Small intestine (tissue), 7 donors: ENCODE results near the gene CKMT1B. TPM values are rescaled to one million over a fixed set of nuclear protein-coding genes. Genes with fewer than 3 reads are reported as not detected.
A peak's percentile ranks its signal among the peaks of the same experiment; 100 is the strongest.
"Not testable (repeated sequence)": the region's sequence is repeated elsewhere in the genome, so short reads cannot be mapped to it uniquely, and the experiment has no call there.

ENCODE experiments used
- DNase-seq, 2 donors: peaks; one replicate each; pipeline versions ENCODE4 v3.0.0 to v3.0.0-alpha.2; 2013
- FAIRE-seq: peaks from 2 replicates; lab custom pipeline; 2012; peaks lifted over from hg19 to GRCh38; lab: Jason Lieb, UNC
- H3K27ac ChIP-seq, 3 donors: one replicate each; pipeline ENCODE4 v1.5.1; 2013; ENCODE audit warnings: low read length in 2 of 3, mild to moderate bottlenecking in 2 of 3, control low read depth in 1 of 3, inconsistent platforms in 1 of 3, low read depth in 1 of 3, moderate library complexity in 1 of 3
- H3K27me3 ChIP-seq, 3 donors: one replicate each; pipeline ENCODE4 v1.6.1; 2013; ENCODE audit warnings: low read length in 3 of 3, inconsistent platforms in 1 of 3; ENCODE audit not compliant: control insufficient read depth in 3 of 3, insufficient read depth in 3 of 3
- H3K36me3 ChIP-seq, 3 donors: one replicate each; pipeline ENCODE4 v1.6.1; 2013; ENCODE audit warnings: low read length in 3 of 3, inconsistent platforms in 1 of 3, low read depth in 1 of 3, mild to moderate bottlenecking in 1 of 3, moderate library complexity in 1 of 3; ENCODE audit not compliant: control insufficient read depth in 3 of 3, insufficient read depth in 2 of 3
- H3K4me1 ChIP-seq, 3 donors: one replicate each; pipeline ENCODE4 v1.6.1; 2013; ENCODE audit warnings: low read length in 2 of 3, inconsistent platforms in 1 of 3, low read depth in 1 of 3, mild to moderate bottlenecking in 1 of 3, moderate library complexity in 1 of 3; ENCODE audit not compliant: control insufficient read depth in 3 of 3, insufficient read depth in 2 of 3
- H3K4me3 ChIP-seq, 3 donors: one replicate each; pipeline ENCODE4 v1.5.1; 2013; ENCODE audit warnings: low read length in 3 of 3, control low read depth in 1 of 3, inconsistent platforms in 1 of 3, low read depth in 1 of 3, mild to moderate bottlenecking in 1 of 3, moderate library complexity in 1 of 3
- H3K9me3 ChIP-seq, 2 donors: one replicate each; pipeline ENCODE4 v1.6.1; 2013; ENCODE audit warnings: low read depth in 1 of 2, low read length in 1 of 2; ENCODE audit not compliant: control insufficient read depth in 2 of 2, insufficient read depth in 1 of 2
- WGBS, 3 donors: extraction: QIAGEN DNeasy Blood & Tissue Kit; methylation state at CpG; one replicate each; pipeline ENCODE4 v1.1.7; 2013; 5-methylcytosine and 5-hydroxymethylcytosine counted together
- polyA plus RNA-seq, 4 donors: library from polyadenylated mRNA; stranded (reverse) in 3 of 4; unstranded in 1 of 4; fragments of 200-250 nt in 3 of 4; fragments of 120-200 nt in 1 of 4; gene quantifications; one replicate each; pipeline versions ENCODE4 v1.2.1 to v1.2.3, GENCODE V29; 2013
- donor health status: healthy with polysubstance abuse.
- donor health status: control.
- donor health status: control.
- donor health status: Bipolar disorder and iron deficiency.
- donor health status: healthy.

CKMT1B gene
- polyA plus RNA-seq, 4 donors: 12.7 to 162 (median 108) TPM

- H3K27ac ChIP-seq, FAIRE-seq, H3K4me1 ChIP-seq, H3K27me3 ChIP-seq, H3K9me3 ChIP-seq, DNase-seq, H3K4me3 ChIP-seq: not testable (repeated sequence)
- 80 to 88% (median 88%) methylated on average over 1 to 2 of the region's 3 CpGs for WGBS, 3 donors
- H3K36me3 ChIP-seq: peaks cover 0 to 13% (median 6%) of the 10 kb centered on the region in 3 donors
These were observed 31.1 kb upstream of the CKMT1B start for GRCh38 chr15:43562753-43563152.

GRCh38 chr15:43563793-43564192 lies 30.0 kb upstream of the CKMT1B start:
- H3K4me3 ChIP-seq, DNase-seq, H3K36me3 ChIP-seq, H3K27me3 ChIP-seq, H3K27ac ChIP-seq, FAIRE-seq, H3K4me1 ChIP-seq, H3K9me3 ChIP-seq: not testable (repeated sequence)
- no CpG with 5 or more reads among the region's 8 CpGs for WGBS, 3 donors

- DNase-seq, FAIRE-seq, H3K4me3 ChIP-seq, H3K36me3 ChIP-seq, H3K9me3 ChIP-seq, H3K27ac ChIP-seq, H3K27me3 ChIP-seq, H3K4me1 ChIP-seq: not testable (repeated sequence)
- WGBS, 3 donors: no CpG with 5 or more reads among the region's 2 CpGs
These were observed 27.2 kb upstream of the CKMT1B start for GRCh38 chr15:43566615-43567014.

- H3K36me3 ChIP-seq, H3K27ac ChIP-seq, H3K4me3 ChIP-seq, H3K9me3 ChIP-seq, DNase-seq, FAIRE-seq, H3K4me1 ChIP-seq, H3K27me3 ChIP-seq: not testable (repeated sequence)
- no CpG with 5 or more reads among the region's 1 CpG for WGBS, 3 donors
These were observed 19.2 kb upstream of the CKMT1B start for GRCh38 chr15:43574607-43575006.

GRCh38 chr15:43589778-43590466 lies 3.9 kb upstream of the CKMT1B start, which contains the start of gene PPIP5K1:
Gene PPIP5K1 (minus strand): TSS chr15:43590208. CDS start chr15:43584504, 5,704 bp downstream.
- H3K36me3 ChIP-seq, H3K4me3 ChIP-seq, DNase-seq, FAIRE-seq, H3K4me1 ChIP-seq, H3K27me3 ChIP-seq, H3K9me3 ChIP-seq, H3K27ac ChIP-seq: not testable (repeated sequence)
- WGBS, 3 donors: no CpG with 5 or more reads among the region's 54 CpGs

- DNase-seq, H3K4me1 ChIP-seq, H3K4me3 ChIP-seq, H3K36me3 ChIP-seq, FAIRE-seq, H3K9me3 ChIP-seq, H3K27me3 ChIP-seq: not testable (repeated sequence)
- H3K27ac ChIP-seq: peak overlapping the region in 1 of 3 donors; percentile 72
- 0 to 17% (median 12%) methylated on average over 4 of the region's 8 CpGs for WGBS, 3 donors
These were observed 986 bp upstream of the CKMT1B start for GRCh38 chr15:43592841-43593240.

- WGBS, 3 donors: 79 to 85% (median 81%) methylated on average over 3 to 6 of the region's 6 CpGs
- not testable (repeated sequence) for H3K9me3 ChIP-seq
These were observed 5.3 kb downstream of the CKMT1B start for GRCh38 chr15:43599131-43599530.

GRCh38 chr15:43600200-43600599 lies 6.4 kb downstream of the CKMT1B start:
- not testable (repeated sequence) for FAIRE-seq, H3K4me1 ChIP-seq, DNase-seq, H3K27me3 ChIP-seq, H3K9me3 ChIP-seq, H3K36me3 ChIP-seq, H3K27ac ChIP-seq, H3K4me3 ChIP-seq
- no CpG with 5 or more reads among the region's 2 CpGs for WGBS, 3 donors

More at GRCh38 chr15:43599131-43599530, 5.3 kb downstream of the CKMT1B start:
- not testable (repeated sequence) for H3K27me3 ChIP-seq, DNase-seq, H3K4me1 ChIP-seq, H3K36me3 ChIP-seq, H3K27ac ChIP-seq, FAIRE-seq, H3K4me3 ChIP-seq

- FAIRE-seq, H3K27ac ChIP-seq, H3K4me3 ChIP-seq, H3K36me3 ChIP-seq, H3K27me3 ChIP-seq, H3K9me3 ChIP-seq, H3K4me1 ChIP-seq: not testable (repeated sequence)
- 22 to 78% (median 46%) methylated on average over 6 of the region's 6 CpGs for WGBS, 3 donors
- DNase-seq: peak in 1 of 2 donors; percentile 38
These were observed 8.4 kb downstream of the CKMT1B start for GRCh38 chr15:43602233-43602632.
